Uterus (tissue), 2 donors: ENCODE data around the gene FBXW7.

Experiments used
- POLR2A ChIP-seq, 2 donors: fragments of 450-650 bp; IDR thresholded peaks; one replicate each; pipeline ENCODE4 v1.6.1; 2016; ENCODE audit warnings: antibody characterized with exemption in 2 of 2, mild to moderate bottlenecking in 1 of 2, moderate library complexity in 1 of 2
- TF ChIP-seq, protein P1 (sequence below), 4 experiments: fragments of 200-600 bp in 2 of 4; fragments of 450-650 bp in 2 of 4; sonication (generic) in 2 of 4; IDR thresholded peaks; one replicate each; pipeline ENCODE4 v1.5.1; 2016 to 2019; ENCODE audit warnings: antibody characterized with exemption in 4 of 4, mild to moderate bottlenecking in 2 of 4, moderate library complexity in 1 of 4

DNA sequence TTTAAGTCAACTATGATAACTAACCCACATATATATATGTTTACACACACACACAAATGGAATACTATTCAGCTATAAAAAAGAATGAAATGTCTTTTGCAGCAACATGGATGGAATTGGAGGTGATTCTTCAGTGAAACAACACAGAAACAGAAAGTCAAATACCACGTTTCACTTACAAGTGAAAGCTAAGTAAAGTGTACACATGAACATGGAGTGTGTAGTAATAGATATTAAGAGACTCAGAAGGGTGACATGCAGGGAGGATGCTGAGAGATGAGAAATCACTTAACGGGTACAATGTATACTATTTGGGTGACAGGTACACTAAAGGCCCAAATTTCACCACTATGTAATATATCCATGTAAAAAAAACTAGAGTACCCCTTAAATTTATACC lies 146.5 kb downstream of the FBXW7 start:
- TF ChIP-seq, protein P1, sequence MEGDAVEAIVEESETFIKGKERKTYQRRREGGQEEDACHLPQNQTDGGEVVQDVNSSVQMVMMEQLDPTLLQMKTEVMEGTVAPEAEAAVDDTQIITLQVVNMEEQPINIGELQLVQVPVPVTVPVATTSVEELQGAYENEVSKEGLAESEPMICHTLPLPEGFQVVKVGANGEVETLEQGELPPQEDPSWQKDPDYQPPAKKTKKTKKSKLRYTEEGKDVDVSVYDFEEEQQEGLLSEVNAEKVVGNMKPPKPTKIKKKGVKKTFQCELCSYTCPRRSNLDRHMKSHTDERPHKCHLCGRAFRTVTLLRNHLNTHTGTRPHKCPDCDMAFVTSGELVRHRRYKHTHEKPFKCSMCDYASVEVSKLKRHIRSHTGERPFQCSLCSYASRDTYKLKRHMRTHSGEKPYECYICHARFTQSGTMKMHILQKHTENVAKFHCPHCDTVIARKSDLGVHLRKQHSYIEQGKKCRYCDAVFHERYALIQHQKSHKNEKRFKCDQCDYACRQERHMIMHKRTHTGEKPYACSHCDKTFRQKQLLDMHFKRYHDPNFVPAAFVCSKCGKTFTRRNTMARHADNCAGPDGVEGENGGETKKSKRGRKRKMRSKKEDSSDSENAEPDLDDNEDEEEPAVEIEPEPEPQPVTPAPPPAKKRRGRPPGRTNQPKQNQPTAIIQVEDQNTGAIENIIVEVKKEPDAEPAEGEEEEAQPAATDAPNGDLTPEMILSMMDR (IDR thresholded peaks at IDR 0.05): no peak
- TF ChIP-seq POLR2A (IDR thresholded peaks at IDR 0.05): no peak
